GM18498 (cell line): ENCODE measurements around the gene ATP13A3.
"Not testable (repeated sequence)": the region's sequence is repeated elsewhere in the genome, so short reads cannot be mapped to it uniquely, and the experiment has no call there.

Experiments
- ATAC-seq: cut with Tn5 transposase; IDR thresholded peaks from one replicate; pipeline ENCODE4 v1.9.1; 2021; ENCODE audit warnings: mild to moderate bottlenecking, moderate library complexity; ENCODE audit not compliant: unreplicated experiment

Gene ATP13A3

DNA sequence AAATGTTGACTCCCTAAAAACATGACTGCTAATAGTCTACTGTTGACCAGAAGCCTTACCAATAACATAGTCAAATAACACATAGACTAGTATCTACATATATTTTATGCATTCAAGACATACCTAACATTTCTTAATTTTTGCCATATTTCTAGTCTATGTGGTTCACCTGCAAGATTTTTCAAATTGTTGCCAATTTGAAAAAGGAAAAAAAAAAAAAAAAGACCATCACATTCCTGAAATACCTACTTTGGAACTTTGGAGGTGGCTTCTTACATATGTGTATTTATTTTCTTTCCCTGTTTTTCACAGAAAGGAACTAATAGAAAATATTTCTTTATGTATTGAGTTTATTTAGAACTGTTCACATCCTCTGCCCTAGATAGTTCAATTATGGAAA is 13.4 kb upstream of the ATP13A3 start:
- ATAC-seq, result no peak

DNA sequence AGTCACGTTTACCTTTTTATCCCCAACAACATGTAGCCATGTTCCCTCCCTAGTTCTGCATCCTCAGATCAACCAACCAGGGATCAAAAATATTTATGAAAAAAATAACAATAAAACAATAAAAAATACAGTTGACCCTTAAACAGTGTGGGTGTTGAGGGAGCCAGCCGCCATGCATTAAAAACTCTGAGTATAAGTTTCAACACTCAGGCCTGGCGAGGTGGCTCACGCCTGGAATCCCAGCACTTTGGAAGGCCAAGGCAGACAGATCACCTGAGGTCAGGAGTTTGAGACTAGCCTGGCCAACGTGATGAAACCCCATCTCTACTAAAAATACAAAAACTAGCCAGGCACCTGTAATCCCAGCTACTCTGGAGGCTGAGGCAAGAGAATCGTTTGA is 12.7 kb upstream of the ATP13A3 start:
- ATAC-seq, result not testable (repeated sequence)

DNA sequence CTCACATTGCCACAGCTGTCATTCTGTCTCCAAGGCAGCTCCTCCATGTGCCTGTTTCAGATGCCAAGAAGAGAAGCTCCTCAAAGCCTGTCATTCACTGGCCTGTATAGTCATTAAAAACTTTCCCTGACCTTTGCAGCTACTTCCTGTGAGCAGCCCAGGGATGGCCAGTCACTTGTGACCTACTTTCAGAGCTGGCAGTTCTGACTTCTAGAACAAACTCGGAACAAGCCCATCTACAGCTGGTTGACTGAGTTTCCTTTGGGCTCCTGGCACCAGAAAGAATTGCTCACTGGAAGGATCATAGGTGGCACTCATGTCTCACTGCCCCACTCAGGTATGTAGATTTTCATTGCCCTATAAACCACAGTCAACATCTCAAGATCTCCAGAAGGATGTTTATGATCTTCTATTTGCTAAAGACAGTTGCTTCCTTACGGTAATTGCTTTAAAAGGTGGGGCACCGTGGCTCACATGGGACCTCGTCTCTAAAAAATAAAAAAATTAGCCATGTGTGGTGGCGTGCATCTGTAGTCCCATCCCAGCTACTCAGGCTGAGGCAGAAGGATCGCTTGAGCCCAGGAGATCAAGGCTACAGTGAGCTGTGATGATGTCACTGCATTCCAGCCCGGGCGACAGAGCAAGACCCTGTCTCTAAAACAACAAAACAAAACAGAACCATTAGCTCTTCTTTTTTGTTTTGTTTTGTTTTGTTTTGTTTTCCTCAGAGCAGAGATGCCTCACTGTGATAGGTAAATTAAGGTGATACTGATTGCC is 11.2 kb upstream of the ATP13A3 start:
- no peak for ATAC-seq

DNA sequence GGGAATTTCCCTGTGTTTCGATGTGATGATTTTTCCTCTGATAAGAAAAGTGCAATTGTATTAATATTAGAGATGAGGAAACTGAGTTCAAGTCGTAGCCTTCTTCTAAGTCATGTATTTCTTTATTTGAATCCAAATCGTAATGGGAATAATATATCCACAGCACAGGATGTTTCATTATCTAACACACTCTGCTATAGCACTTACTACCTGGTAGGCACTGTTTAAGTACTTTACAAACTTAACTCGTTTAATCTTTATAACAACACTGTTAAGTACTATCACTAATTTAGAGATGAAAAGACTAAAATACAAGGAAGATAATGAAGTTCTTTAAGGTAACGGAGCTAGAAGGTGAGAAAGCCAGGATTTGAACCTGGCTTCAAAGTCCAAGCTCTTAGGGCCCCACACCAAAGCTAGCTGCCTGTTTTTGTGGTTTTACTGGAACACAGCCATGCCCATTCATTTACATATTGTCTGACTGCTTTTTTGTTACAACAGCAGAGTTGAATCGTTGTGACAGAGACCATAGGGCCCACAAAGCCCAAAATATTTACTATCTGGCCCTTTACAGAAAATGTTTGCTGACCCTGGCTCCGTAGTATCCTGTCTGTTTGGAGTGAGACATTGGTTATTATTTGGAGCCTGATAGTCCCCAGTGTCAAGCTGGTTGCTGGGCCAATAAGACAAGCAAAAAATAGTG is 9.6 kb upstream of the ATP13A3 start:
- ATAC-seq, result peak; percentile 61

DNA sequence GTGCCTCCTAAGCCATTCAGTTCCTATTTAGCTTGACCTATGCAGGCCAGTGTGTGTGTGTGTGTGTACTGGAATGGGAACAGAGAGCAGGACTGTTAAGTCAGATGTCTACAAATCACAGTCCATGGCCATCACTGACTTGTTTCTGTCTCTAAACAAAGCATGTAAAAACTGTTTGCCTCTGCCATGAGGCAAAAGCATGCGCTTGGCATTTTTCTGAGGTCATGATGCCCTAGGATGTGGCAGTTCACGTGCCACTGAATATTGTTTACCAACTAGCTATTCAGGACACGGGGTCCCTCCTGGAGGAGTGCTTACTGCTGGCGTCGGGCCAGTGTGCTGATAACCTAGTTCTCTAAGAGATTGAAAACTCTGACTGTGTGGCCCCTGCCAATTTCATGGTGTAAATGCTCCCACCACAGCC is 8.2 kb upstream of the ATP13A3 start:
- ATAC-seq, result no peak

DNA sequence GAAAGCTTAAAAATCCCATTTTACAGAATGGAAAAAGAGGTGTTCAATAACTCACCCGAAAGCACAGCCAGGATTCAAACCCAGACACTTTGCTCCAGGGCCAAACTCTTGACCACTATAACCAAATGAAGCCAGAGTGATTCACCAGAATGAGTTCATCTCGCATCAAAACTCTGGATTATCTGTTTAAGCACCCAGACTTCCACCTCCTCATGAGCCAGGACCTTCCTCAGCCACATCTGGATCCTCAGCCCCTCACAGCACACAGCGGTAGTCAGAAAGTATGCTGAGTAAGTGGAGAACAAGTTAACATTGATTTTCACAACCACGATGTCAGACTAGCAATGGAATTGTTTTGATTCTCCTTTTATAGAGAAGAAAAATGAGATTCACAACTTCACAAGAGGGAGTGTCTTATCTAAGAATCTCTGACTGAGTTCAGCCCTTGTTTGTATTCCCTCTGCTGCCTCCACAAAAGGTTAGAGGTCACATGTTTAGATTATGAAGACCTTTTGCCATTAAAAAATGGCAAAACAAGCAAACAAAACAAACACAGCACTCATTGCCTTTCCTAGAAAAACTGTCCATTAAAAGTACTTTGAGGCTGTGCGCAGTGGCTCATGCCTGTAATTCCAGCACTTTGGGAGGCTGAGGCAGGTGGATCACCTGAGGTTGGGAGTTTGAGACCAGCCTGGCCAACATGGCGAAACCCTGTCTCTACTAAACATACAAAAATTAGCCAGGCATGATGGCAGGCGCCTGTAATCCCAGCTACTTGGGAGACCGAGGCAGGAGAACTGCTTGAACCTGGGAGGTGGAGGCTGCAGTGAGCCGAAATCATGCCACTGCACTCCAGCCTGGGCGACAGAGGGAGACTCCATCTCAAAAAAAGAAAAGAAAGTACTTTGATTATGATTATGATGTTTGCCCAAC is 7.5 kb upstream of the ATP13A3 start:
- not testable (repeated sequence) for ATAC-seq

DNA sequence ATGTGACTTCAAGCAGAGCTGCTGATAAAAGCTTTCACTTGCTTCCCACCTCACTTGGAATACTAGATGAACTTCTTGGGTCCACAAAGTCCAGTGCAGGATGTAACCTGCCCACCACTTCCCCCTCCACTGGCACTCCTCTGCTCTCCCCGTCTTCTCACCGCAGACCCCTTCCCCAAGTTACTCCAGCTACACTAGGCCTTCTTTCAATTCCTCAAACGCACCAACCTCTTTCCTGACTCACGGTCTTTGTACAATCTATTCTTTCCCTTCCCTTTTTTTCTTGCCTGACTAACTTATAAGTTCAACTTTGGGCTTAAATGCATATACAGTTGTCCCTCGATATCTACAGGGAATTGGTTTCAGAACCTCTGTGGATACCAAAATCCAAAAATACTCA is 5.2 kb upstream of the ATP13A3 start:
- ATAC-seq, result no peak

DNA sequence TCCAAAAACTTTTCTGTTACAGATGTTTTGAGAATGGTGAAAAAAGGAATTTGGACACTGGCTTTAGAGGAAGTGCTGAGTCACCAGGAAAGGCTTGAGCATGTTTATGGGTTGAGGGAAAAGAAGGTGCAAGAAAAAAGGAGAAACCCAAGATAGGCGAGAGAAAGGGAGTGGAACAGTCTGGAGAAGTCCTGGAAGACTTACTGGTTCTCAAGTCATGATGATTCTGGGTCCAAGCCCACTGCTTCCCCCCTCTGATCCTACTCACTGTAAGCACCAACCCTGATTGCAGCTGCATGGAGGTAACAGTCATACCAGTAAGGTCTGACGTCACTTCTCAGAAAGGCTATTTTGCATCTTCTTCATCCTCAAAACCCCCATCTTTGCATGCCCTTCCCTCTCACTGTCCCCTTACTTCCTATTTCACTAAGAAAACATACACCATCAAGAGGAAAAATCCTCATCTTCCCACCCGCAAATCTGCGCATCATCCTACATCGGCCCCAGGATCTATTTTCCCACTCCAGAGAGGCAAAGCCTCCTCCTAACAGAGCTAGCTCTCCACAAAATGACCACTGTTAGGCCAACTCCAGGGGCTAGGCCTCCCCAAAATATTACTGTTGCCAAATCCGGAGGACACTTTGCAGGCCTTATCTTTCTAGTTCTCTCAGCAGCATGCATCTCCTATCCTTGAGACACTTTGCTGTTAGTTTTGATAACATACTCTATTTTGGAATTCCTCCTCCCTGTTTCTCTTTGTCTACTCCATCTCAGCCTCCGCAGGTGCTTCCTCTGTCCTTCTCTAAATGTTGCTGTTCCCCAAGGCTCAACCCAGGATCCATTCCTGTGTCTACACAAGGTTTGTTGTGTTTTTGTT is 3.2 kb upstream of the ATP13A3 start:
- ATAC-seq, result peak; percentile 27

DNA sequence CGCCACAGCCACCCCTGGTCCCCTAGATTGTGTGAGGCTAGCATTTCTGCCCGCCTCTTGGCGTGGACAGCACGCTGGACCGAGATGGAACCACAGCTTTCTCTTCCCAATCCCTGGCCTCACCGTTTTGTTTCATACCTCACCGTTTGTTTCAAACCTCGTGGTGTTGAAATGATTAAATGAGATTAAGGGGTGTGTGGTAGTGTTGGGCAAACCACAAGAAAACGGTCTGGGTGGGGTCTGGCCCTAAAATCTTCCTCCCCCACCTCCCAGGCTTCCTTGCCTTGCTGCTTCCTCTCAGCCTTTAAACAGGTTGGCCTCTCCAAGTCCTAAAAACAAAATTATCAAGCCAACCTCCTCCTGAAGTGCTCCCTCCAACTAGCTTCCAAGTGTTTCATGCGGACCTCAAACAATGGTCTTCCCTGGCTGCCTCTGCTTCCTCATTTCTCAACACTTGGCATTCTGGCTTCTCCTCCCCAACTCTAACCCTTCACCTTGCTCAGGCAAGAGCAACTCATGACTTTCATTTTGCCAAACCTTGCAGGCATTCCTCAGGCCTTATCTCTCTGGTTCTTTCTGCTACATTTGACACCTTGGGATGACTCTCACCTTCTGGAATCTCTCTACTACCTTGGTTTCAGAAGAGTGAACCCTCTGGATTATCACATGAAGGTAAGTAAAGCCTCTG is 1.4 kb upstream of the ATP13A3 start:
- no peak for ATAC-seq

DNA sequence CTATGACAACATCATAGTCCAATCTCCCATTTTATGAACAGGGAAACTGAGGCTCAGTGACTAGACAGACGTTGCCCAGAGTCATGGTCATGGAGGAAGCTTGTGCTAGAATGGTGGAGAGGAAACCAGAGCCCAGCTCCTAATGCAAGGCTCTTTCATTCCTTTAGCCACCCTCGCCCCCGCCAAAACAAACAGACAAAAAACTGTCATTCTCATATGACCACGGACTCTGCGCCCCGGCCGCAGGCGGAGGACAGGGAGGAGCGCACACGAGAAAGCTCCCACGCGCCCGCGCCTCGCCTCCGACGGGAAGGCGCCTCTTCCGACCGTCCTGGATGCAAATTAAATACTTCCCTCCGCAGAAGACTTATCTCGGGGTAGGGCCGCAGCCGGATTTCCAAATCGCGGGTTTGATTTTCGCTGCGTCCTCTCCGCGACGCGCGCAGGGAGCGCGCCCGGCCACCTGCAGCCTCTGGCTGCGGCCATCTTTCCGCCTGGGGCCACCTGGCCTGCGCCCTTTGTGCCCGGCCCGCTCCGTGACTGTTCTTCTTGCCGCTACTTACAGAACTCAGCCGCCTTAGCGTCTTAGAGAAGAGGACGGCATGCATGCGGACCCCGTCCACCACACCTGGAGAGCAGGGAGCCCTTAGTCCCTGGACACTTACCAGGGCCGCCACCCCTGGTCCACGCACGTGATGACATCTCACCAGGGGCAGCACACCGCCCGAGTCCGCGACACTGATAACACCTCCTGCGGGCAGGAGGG is 670 bp upstream of the ATP13A3 start:
- ATAC-seq, result peak; percentile 20

DNA sequence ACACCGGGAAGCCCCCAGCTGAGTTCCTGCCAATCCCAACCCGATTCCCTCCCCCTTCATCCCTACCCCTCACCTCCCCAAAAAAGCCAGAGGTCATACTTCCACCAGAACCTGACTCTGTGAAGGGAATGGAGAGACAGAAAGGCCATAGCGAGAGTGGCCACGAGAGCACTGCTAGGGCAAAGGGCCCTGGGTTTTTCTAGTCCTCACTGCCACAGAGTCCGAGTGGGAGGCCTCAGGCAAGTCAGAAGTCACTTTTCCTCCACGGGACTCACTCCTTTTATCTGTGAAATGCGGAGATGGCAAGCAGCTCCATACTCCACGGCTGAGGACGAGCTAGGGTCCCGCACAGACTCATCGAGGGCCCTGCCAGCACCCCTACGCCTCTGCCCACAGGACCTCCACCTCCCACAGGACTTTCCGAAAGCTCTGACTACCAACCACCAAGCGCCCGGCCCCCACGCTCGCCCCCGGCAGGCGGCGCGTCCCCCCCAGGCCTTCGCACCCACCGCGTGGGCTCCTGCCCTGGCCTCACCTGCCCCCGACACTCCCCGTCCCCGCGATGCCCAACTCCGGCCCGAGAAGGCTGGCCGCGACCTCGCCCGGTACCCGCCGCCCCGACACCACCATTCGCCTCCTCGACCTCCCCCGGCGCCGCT is 792 bp downstream of the ATP13A3 start:
- ATAC-seq, result peak; percentile 23

DNA sequence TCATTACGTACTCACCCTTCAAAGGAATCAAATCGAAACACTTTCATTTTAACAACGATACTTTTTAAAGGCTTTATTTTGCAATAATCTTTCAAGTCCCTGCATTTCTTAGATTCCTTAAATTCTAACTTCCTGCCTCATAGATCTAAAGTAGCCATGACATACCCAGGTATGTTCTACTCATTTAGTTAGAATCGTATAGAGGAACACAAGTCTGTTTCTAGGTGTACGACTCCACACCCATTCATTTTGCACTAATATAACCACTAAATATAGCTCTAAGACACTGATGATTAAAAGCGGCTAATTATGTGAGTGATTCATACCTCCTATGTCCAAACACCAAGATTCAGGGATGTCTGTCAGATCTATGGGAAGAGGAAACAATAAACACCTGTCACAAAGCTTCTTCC is 1.3 kb downstream of the ATP13A3 start:
- ATAC-seq, result no peak

DNA sequence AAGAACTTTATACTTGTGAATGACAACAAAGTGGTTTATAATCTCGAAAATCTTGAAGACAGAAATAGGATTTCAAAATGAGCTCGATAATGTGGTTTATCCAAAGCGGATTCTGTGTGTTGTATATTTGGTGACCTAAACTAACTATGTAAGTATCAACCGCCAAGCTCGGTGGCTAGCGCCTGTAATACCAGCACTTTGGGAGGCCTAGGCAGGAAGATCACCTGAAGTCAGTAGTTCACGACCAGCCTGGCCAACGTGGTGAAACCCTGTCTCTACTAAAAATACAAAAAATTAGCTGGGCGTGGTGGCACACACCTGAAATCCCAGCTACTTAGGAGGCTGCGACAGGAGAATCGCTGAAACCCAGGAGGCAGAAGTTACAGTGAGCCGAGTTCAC is 2.2 kb downstream of the ATP13A3 start:
- ATAC-seq, result no peak

DNA sequence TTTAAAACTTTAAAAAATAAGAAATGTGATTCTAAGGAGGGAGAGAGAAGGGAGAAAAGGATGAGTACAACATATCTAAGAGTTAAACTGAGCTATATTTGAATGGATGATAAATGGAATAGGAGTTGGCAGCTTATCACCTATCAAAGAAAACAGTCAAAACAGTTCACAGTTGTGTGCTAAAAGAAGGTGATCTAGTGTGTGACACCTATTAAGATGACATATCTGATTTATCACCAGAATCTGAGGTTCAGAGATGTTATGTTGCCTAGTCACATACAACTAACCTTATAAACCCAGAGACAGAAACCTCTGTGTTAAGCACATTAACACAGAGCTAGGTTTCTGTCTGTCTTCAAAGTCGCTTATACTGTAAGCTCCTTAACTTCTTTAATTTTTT is 3.0 kb downstream of the ATP13A3 start:
- ATAC-seq, result no peak

DNA sequence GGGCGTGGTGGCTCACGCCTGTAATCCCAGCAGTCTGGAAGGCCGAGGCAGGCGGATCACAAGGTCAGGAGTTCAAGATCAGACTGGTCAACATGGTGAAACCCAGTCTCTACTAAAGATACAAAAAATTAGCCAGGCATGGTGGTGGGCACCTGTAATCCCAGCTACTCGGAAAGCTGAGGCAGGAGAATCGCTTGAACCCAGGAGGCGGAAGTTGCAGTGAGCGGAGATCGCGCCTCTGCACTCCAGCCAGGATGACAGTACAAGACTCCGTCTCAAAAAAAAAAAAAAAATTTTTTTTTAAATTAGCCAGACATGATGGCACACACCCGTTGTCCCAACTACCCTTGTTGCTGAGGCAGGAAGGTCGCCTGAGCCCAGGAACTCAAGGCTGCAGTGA is 4.0 kb downstream of the ATP13A3 start:
- ATAC-seq, result not testable (repeated sequence)

DNA sequence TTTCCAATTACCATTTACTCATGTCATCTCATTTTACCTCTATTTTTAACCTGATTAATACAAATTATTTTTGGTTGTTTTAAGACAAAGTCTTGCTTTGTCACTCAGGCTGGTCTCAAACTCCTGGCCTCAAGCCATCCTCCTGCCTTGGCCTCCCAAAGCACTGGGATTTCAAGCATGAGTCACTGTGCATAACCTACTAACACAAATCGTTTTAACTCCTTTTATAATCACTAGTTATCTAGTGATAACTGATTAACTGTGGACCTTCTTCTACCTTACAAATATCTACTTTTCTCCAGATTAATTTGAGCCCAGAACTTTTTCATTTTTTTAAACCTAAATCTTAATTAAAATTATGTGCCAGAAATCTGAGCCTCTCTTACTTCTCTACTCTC is 4.6 kb downstream of the ATP13A3 start:
- no peak for ATAC-seq

DNA sequence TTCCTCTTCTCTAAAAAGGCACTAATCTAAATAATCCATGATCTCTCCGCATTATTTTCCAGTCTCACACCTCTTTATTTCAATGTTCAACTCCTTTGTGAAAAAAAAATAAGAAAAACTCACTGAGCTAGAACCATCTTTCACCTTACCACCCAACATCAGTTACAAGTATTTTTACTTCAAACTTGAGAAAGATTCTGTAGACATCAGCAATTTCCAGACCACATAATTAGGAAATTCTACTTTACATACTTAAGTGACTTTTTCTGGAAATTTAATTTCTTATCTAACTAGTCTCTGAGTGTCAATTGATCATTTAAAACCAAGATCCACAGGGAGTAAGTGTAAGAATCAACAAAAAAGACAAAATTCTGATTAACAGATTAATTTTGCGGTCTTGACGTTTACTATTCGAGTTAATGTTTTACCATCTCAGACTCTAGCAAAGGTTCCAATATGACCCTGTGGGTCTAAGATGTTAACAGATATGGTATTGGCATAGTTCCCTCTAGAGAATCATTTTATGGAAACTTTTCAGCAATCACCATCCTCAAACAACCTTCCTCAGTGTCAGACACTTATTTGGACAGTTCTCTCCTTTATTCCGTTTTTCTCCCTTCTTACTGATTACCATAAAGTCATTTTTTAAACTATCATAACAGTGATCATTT is 5.1 kb downstream of the ATP13A3 start:
- no peak for ATAC-seq

DNA sequence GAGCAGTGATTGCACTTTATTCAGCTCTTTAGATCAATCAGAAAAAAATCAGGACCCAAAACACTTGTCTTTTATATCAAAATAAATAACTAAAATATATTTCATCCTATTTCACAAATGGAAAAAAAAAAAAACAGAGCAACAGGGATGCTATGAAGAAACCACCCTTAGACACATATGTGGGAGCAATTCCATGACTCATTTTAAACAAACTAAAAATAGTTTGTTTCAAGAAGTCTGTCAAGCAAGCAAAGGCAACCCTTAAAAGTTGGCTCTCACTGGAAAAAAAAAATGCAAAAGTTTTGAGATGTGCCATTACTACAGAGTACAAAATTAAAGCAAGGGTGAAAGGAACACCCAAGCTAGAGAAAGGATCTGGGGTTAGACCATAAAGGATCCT is 5.7 kb downstream of the ATP13A3 start:
- ATAC-seq, result no peak
